Suprapubic skin (tissue), 4 donors: Measurements from ENCODE around the gene SLC22A4. TPM values are rescaled to one million over a fixed set of nuclear protein-coding genes. Genes with fewer than 3 reads are reported as not detected.

Source experiments
- DNase-seq, 2 donors: peaks; one replicate each; pipeline ENCODE4 v3.0.0-alpha.2; 2019; ENCODE audit warnings: low spot score in 2 of 2
- H3K27ac ChIP-seq: fragments of 200-600 bp; sonication (generic); one replicate; pipeline ENCODE4 v1.5.1; 2019
- H3K27me3 ChIP-seq: fragments of 200-600 bp; sonication (generic); one replicate; pipeline ENCODE4 v1.5.1; 2019
- H3K36me3 ChIP-seq: fragments of 200-600 bp; sonication (generic); one replicate; pipeline ENCODE4 v1.5.1; 2019
- H3K4me1 ChIP-seq: fragments of 200-600 bp; sonication (generic); one replicate; pipeline ENCODE4 v1.5.1; 2019
- H3K4me3 ChIP-seq: fragments of 200-600 bp; sonication (generic); one replicate; pipeline ENCODE4 v1.5.1; 2019; ENCODE audit warnings: mild to moderate bottlenecking
- H3K9me3 ChIP-seq: fragments of 200-600 bp; sonication (generic); one replicate; pipeline ENCODE4 v1.5.1; 2019
- CTCF ChIP-seq, 2 donors: fragments of 200-600 bp in 1 of 2; fragments of 450-650 bp in 1 of 2; sonication (generic) in 1 of 2; IDR thresholded peaks; one replicate each; pipeline ENCODE4 v1.5.1; 2016 to 2019; ENCODE audit warnings: antibody characterized with exemption in 2 of 2, mild to moderate bottlenecking in 1 of 2, moderate library complexity in 1 of 2
- EP300 ChIP-seq: sonication (generic); formaldehyde crosslinking; IDR thresholded peaks from one replicate; pipeline ENCODE4 v1.6.1; 2017; ENCODE audit warnings: antibody characterized with exemption
- POLR2A ChIP-seq, 2 donors: fragments of 450-650 bp; IDR thresholded peaks; one replicate each; pipeline ENCODE4 v1.6.1; 2017; ENCODE audit warnings: antibody characterized with exemption in 2 of 2, mild to moderate bottlenecking in 2 of 2, moderate library complexity in 2 of 2
- POLR2AphosphoS5 ChIP-seq, 3 donors: sonication (generic); formaldehyde crosslinking; IDR thresholded peaks; one replicate each; pipeline ENCODE4 v1.6.1; 2017; ENCODE audit warnings: antibody characterized with exemption in 3 of 3
- WGBS: methylation state at CpG from one replicate; pipeline ENCODE4 v1.1.5; 2018; 5-methylcytosine and 5-hydroxymethylcytosine counted together
- total RNA-seq, 4 donors: library from RNA; depleted of rRNA; stranded (reverse); fragments of >200 nt; gene quantifications; one replicate each; pipeline ENCODE4 v1.1.0, GENCODE V29; 2016

SLC22A4 gene
- total RNA-seq, 4 donors from 2014 or later, result 0.32 to 1.9 (median 1.3) TPM

GRCh38 chr5:132362086-132362485, 67.9 kb downstream of the SLC22A4 start:
- no peak for DNase-seq
- 89% methylated on average over 2 of the region's 2 CpGs for WGBS
- H3K4me3 ChIP-seq, result no peak overlapping the region
- H3K4me1 ChIP-seq, result peaks cover 18% of the 10 kb centered on the region
- no peaks in the 10 kb centered on the region for H3K36me3 ChIP-seq
- H3K27ac ChIP-seq, result no peak overlapping the region
- H3K27me3 ChIP-seq, result no peaks in the 10 kb centered on the region
- H3K9me3 ChIP-seq, result no peaks in the 10 kb centered on the region
- TF ChIP-seq CTCF (IDR thresholded peaks at IDR 0.05) (no peak), POLR2A (IDR thresholded peaks at IDR 0.05) (no peak), POLR2AphosphoS5 (IDR thresholded peaks at IDR 0.05) (no peak), EP300 (no peak)

- no peak overlapping the region for H3K4me3 ChIP-seq
- H3K27ac ChIP-seq, result peak overlapping the region; percentile 4
- peak; percentile 79 for TF ChIP-seq EP300
- TF ChIP-seq POLR2AphosphoS5 (IDR thresholded peaks at IDR 0.05), result no peak
- 40% methylated on average over 7 of the region's 7 CpGs for WGBS
- H3K4me1 ChIP-seq, result peaks cover 18% of the 10 kb centered on the region
- no peaks in the 10 kb centered on the region for H3K27me3 ChIP-seq
- no peak for DNase-seq
- H3K9me3 ChIP-seq, result no peaks in the 10 kb centered on the region
- H3K36me3 ChIP-seq, result no peaks in the 10 kb centered on the region
Observed at GRCh38 chr5:132363431-132364112, 69.4 kb downstream of the SLC22A4 start.

- no peak overlapping the region for H3K27ac ChIP-seq
- no peak for DNase-seq
- TF ChIP-seq POLR2AphosphoS5 (IDR thresholded peaks at IDR 0.05), result peak; percentile 76 to 91 (median 85)
- TF ChIP-seq EP300, result no peak
- H3K27me3 ChIP-seq, result no peaks in the 10 kb centered on the region
- no peaks in the 10 kb centered on the region for H3K36me3 ChIP-seq
- H3K9me3 ChIP-seq, result no peaks in the 10 kb centered on the region
- WGBS, result 9% methylated on average over 1 of the region's 1 CpG
- H3K4me1 ChIP-seq, result peaks cover 24% of the 10 kb centered on the region
- no peak overlapping the region for H3K4me3 ChIP-seq
Observed at GRCh38 chr5:132364319-132364718, 70.1 kb downstream of the SLC22A4 start.

GRCh38 chr5:132365213-132365612, 71.0 kb downstream of the SLC22A4 start:
- WGBS, result 89% methylated on average over 6 of the region's 6 CpGs
- H3K27me3 ChIP-seq, result no peaks in the 10 kb centered on the region
- DNase-seq, result no peak
- H3K9me3 ChIP-seq, result no peaks in the 10 kb centered on the region
- no peak overlapping the region for H3K27ac ChIP-seq
- H3K36me3 ChIP-seq, result no peaks in the 10 kb centered on the region
- no peak overlapping the region for H3K4me3 ChIP-seq
- peaks cover 28% of the 10 kb centered on the region for H3K4me1 ChIP-seq
- TF ChIP-seq EP300 (no peak), CTCF (IDR thresholded peaks at IDR 0.05) (no peak), POLR2AphosphoS5 (IDR thresholded peaks at IDR 0.05) (no peak), POLR2A (IDR thresholded peaks at IDR 0.05) (no peak)

- TF ChIP-seq EP300 (no peak), CTCF (IDR thresholded peaks at IDR 0.05) (no peak), POLR2AphosphoS5 (IDR thresholded peaks at IDR 0.05) (no peak), POLR2A (IDR thresholded peaks at IDR 0.05) (no peak)
- no peaks in the 10 kb centered on the region for H3K36me3 ChIP-seq
- no peak overlapping the region for H3K27ac ChIP-seq
Observed at GRCh38 chr5:132368186-132368585, 74.0 kb downstream of the SLC22A4 start.

GRCh38 chr5:132369007-132369473, 74.8 kb downstream of the SLC22A4 start:
- Histone ChIP-seq H3K27ac (peak overlapping the region; percentile 86), H3K4me3 (peak overlapping the region; percentile 85), H3K36me3 (no peaks in the 10 kb centered on the region), H3K27me3 (no peaks in the 10 kb centered on the region), H3K9me3 (no peaks in the 10 kb centered on the region), H3K4me1 (peaks cover 44% of the 10 kb centered on the region)
- no peak for DNase-seq
- TF ChIP-seq CTCF (IDR thresholded peaks at IDR 0.05), result no peak
- no peak for TF ChIP-seq POLR2AphosphoS5 (IDR thresholded peaks at IDR 0.05)
- no peak for TF ChIP-seq EP300
- no peak for TF ChIP-seq POLR2A (IDR thresholded peaks at IDR 0.05)
- WGBS, result 6% methylated on average over 9 of the region's 9 CpGs

More at GRCh38 chr5:132368186-132368585, 74.0 kb downstream of the SLC22A4 start:
- no peak for DNase-seq
- H3K4me3 ChIP-seq, result no peak overlapping the region
- no peaks in the 10 kb centered on the region for H3K9me3 ChIP-seq
- peaks cover 50% of the 10 kb centered on the region for H3K4me1 ChIP-seq
- WGBS, result 83% methylated on average over 4 of the region's 4 CpGs
- H3K27me3 ChIP-seq, result no peaks in the 10 kb centered on the region
